ENCODE measurements around the gene NFILZ.

Gene NFILZ

DNA sequence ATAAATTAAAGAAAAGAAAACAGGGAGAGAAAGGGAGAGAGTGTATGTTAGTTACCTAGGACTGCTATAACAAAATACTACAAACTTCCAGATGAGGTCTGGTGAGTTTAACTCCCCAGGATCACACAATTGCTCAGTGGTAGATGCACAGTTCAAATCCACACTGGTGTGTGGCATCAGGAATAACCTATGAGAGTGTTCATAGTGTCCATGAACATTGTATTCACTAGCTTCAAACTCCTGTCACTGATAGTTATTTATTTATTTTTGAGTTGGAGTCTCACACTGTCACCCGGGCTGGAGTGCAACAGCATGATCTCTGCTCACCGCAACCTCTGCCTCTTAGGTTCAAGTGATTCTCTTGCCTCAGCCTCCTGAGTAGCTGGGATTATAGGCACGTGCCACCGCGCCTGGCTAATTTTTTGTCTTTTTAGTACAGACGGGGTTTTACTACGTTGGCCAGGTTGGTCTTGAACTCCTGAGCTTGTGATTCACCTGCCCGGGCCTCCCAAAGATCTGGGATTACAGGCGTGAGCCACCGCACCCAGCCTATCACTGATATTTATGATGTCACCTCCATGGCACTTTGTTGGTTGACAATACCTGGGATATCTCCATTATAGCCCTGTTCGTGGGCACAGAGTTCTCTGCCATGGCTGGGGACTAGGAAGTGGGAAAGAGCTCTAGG is at the start of gene NFILZ:
TSS of gene NFILZ (plus strand) at position 638 of the 688 bp plus-strand sequence. CDS start 46,133 bp downstream, outside the sequence.
- no peaks in the 10 kb centered on the region for H3K36me3 Mint-ChIP-seq (ENCODE audit: low read depth)
- peaks cover 11% of the 10 kb centered on the region for H3K27me3 Mint-ChIP-seq (ENCODE audit: low read depth)
- no peak within 1 kb of the TSS for H3K4me3 Mint-ChIP-seq
- TF ChIP-seq, protein P1, sequence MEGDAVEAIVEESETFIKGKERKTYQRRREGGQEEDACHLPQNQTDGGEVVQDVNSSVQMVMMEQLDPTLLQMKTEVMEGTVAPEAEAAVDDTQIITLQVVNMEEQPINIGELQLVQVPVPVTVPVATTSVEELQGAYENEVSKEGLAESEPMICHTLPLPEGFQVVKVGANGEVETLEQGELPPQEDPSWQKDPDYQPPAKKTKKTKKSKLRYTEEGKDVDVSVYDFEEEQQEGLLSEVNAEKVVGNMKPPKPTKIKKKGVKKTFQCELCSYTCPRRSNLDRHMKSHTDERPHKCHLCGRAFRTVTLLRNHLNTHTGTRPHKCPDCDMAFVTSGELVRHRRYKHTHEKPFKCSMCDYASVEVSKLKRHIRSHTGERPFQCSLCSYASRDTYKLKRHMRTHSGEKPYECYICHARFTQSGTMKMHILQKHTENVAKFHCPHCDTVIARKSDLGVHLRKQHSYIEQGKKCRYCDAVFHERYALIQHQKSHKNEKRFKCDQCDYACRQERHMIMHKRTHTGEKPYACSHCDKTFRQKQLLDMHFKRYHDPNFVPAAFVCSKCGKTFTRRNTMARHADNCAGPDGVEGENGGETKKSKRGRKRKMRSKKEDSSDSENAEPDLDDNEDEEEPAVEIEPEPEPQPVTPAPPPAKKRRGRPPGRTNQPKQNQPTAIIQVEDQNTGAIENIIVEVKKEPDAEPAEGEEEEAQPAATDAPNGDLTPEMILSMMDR (IDR thresholded peaks at IDR 0.05; ENCODE audit: unreplicated experiment in 3 of 3), result no peak
- peaks cover 7% of the 10 kb centered on the region for H3K9me3 Mint-ChIP-seq
- H3K4me1 Mint-ChIP-seq, result peaks cover 9% of the 10 kb centered on the region
- peak within 1 kb of the TSS; percentile 31 to 63 (median 40) for H3K27ac Mint-ChIP-seq

GRCh38 chr19:8580710-8581281 is 49.6 kb upstream of the NFILZ start:
- Mint-ChIP-seq H3K27me3 (ENCODE audit: low read depth) (peaks cover 21% of the 10 kb centered on the region), H3K9me3 (no peaks in the 10 kb centered on the region), H3K4me3 (no peak overlapping the region)

DNA sequence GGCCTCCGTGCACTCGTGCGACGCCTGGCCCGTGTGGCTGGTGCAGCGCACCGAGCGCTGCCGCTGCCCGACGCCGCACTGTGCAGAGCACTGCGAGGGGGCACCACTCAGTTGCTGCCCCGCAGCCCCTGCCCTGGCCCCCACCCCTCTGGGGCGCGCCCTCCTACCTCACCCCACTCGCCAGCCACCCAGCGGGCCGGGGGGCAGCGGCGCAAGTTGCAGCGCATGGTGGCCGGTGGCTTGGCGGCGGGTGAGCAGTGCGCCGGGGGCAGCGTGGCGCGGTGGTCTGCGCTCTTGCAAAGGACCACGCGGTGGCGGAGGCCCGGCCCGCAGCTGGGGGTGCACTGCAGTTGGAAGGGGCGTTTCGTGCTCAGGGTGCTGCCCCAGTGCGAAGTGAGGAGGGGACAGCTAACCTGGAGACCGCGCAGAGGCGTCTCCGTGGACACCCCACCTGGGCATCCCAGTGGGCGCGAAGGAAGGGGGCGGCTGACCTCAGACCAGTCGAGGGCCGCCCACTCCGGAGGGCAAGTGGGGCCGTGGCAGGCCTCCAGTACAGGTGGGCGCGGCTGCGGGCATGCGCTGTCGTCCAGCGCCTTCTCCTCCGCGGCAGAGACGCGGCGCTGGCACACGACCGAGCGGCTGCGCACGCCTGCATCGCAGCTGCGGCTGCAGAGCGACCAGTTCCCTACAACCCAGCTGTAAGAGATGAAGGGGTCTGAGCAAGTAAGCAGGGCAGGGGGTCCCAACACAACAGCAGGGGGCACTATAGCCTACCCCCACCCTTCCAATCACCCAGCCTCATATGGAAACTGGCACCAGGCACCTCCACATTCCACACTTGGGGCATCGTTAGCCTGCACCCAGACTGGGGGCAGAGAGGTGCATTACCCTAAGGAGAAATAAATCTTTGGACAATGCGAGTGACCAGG is 45.2 kb upstream of the NFILZ start:
- H3K9me3 Mint-ChIP-seq, result no peaks in the 10 kb centered on the region

More at GRCh38 chr19:8580710-8581281, 49.6 kb upstream of the NFILZ start:
- TF ChIP-seq, protein P1 (IDR thresholded peaks at IDR 0.05; ENCODE audit: unreplicated experiment in 3 of 3), result peak; percentile 100
- Mint-ChIP-seq H3K4me1 (peaks cover 9% of the 10 kb centered on the region), H3K27ac (no peak overlapping the region), H3K36me3 (ENCODE audit: low read depth) (peaks cover 9% of the 10 kb centered on the region)

DNA sequence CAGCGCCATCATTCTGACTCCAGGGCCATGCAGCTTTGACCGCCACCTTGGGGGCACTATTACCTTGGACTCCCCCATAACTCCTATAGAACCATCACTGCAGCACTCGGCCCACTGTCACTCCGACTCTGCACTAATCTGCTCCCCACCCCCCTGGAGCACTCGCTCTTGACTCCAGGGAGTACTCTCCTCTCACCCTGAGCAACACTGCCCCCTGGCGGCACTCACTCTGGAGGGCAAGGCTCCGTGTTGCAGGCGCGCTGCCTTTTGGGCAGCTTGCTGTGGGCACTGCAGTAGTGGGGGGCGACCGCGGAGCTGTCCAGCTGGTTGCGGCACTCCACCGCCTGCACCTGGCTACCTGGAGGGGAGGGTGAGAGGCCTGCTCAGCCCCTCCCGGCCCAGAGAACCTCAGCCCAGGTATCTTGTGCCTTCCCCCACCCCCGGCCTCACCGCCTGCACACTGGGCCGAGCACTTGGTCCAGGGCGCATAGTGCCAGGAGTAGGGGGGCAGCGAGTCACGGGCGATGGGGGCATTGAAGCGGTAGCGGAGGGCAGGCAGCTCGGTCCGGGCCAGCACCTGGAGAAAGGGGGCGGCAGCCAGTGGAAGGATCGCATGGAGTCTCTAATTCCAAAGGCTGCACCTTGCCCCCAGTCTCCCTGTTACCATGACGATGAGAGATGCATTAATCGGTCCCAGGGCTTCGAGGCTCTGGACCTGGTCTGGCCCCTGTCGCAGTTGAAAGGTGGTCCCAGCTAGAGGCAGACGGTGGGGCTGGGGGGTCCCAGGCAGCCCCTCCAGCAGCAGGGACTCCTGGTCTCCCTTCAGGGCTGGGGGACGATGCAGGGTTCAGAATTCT is 44.3 kb upstream of the NFILZ start:
- TF ChIP-seq, protein P1 (IDR thresholded peaks at IDR 0.05; ENCODE audit: unreplicated experiment in 3 of 3), result peak; percentile 46 to 67 (median 53)
- H3K27ac Mint-ChIP-seq, result no peak overlapping the region
- no peaks in the 10 kb centered on the region for H3K4me1 Mint-ChIP-seq
- H3K4me3 Mint-ChIP-seq, result no peak overlapping the region
- peaks cover 15% of the 10 kb centered on the region for H3K36me3 Mint-ChIP-seq (ENCODE audit: low read depth)
- no peaks in the 10 kb centered on the region for H3K9me3 Mint-ChIP-seq
- H3K27me3 Mint-ChIP-seq (ENCODE audit: low read depth), result no peaks in the 10 kb centered on the region

More for the DNA sequence above, 45.2 kb upstream of the NFILZ start:
- H3K4me1 Mint-ChIP-seq, result no peaks in the 10 kb centered on the region
- H3K27me3 Mint-ChIP-seq (ENCODE audit: low read depth), result no peaks in the 10 kb centered on the region
- no peak overlapping the region for H3K4me3 Mint-ChIP-seq
- H3K27ac Mint-ChIP-seq, result no peak overlapping the region
- H3K36me3 Mint-ChIP-seq (ENCODE audit: low read depth), result peaks cover 15% of the 10 kb centered on the region
- TF ChIP-seq, protein P1 (IDR thresholded peaks at IDR 0.05; ENCODE audit: unreplicated experiment in 3 of 3), result no peak

DNA sequence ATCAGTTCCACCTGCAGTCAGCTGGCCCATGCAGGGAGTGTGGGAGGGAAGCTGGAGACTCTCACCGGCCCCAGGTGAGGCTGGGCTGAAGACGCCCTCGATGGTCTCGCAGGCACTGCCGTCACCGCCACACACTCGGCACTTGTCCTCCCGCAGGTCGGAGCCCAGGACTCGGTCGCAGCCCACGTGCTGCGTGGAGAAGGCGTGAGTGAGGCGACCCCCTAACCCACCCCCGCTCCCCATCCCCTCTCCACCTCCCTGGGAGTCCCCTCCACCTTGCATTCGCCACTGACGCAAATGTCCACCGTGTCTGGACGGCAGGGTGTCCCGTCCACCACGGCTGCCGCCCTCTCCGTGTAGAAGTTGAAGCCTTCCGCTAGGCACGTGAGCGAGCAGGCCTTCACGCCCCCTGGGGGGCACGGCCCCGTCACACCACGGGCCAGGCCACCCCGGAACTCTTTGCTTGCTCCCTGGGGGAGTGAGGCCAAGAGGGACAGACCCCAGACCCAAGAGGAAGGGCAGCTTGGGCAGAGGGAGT is 41.2 kb upstream of the NFILZ start:
- Mint-ChIP-seq H3K27me3 (ENCODE audit: low read depth) (peaks cover 7% of the 10 kb centered on the region), H3K27ac (no peak overlapping the region), H3K9me3 (no peaks in the 10 kb centered on the region), H3K4me1 (peaks cover 5% of the 10 kb centered on the region), H3K4me3 (no peak overlapping the region), H3K36me3 (ENCODE audit: low read depth) (peaks cover 24% of the 10 kb centered on the region)
- TF ChIP-seq, protein P1 (IDR thresholded peaks at IDR 0.05; ENCODE audit: unreplicated experiment in 3 of 3), result no peak

Data from nephron (organoid).